GM19324 (cell line): ENCODE data around the gene TTBK2.
"Not testable (repeated sequence)": the region's sequence is repeated elsewhere in the genome, so short reads cannot be mapped to it uniquely, and the experiment has no call there.

Source experiments
- ATAC-seq: cut with Tn5 transposase; IDR thresholded peaks from one replicate; pipeline ENCODE4 v1.9.1; 2021; ENCODE audit warnings: mild to moderate bottlenecking, moderate library complexity; ENCODE audit not compliant: unreplicated experiment, low FRiP score

Gene TTBK2

DNA sequence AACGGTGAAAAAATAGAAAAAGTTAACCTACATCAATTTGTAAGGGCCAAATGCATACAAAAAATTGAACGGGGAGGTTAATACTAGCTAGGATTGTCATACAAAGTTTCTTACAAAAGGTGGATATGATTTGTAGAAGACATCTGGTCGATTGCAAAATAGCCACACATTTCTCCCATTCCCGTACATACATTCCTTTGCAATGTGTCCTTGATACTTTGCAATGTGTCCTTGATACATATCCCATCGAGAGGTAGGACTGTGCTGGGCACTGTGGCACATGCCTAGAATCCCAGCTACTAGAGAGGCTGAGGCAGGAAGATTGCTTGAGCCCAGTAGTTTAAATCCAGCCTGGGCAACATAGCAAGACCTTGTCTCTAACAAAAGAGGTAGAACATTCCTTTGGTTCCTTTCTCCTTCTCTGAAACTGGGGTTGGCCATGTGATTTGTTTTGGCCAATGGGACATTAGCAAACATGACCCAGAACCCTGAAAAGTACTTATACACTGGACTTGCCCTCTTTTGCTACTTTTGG lies 9.5 kb downstream of the TTBK2 start:
- ATAC-seq = no peak

DNA sequence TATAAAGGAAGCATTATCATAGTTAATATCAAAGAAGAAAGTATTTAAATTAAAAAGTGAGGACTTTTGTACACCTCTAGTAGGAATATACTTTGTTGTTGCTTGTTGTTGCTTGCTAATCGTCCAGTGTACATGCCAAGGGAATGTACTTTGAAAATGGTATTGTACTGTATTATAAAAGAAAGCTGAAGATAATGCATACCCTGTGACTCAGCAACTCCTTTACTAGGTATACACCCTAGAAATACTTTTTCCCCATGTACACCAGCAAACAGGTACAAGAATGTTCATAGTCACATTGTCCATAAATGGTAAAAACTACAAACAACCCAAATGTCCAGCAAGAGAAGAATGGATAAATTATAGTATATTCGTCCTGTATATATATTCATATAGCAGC lies 12.0 kb downstream of the TTBK2 start:
- ATAC-seq = no peak

DNA sequence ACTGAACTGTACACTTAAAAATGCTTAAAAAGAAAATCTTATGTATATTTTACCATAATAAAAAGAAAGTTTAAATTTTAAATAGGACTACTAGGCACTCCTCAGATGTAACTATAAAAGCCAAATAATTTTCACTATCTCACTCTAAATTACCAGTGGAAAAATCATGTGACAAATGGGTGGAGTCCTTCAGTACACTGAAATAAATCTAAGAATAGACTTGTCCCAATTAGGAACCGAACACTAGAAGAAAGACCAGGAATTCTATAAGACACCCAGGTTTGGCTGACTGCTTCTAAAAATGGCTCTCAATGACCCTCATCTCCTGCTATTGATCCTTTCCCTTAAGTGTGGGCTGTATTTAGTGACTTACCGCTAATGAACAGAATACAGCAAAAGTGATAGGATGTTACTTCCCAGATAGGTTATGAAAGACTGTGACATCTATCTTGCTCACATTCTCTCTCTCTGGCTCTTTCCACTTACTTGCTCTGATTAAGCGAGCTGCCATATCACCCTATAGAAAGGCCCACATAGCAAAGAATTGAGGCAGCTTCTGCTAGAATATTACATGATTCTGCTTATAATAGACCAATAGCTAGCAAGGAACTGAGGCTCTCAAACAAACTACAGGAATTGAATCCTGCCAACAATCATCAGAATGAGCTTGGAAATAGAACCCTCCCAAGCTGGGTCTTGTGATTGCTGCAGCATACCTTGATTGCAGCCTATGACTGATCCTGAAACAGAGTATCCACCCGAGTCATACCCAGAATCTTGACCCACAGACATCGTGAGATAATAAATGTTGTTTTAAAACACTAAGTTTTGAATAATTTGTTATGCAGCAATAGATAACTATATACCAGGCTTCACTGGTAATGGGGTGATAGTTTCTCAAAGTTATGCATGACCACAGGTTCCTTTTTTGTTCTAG lies 16.9 kb downstream of the TTBK2 start:
- no peak for ATAC-seq

DNA sequence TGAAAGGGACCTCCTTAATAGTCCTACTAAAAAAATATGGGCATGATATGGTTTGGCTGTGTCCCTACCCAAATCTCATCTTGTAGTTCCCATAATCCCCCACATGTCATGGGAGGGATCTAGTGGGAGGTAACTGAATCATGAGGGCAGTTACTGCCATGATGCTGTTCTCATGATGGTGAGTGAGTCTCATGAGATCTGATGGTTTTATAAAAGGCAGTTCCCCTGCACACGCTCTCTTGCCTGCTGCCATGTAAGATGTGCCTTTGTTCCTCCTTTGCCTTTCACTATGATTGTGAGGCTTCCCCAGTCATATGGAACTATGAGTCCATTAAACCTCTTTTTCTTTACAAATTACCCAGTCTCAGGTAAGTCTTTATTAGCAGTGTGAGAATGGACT lies 26.7 kb downstream of the TTBK2 start:
- ATAC-seq = not testable (repeated sequence)

DNA sequence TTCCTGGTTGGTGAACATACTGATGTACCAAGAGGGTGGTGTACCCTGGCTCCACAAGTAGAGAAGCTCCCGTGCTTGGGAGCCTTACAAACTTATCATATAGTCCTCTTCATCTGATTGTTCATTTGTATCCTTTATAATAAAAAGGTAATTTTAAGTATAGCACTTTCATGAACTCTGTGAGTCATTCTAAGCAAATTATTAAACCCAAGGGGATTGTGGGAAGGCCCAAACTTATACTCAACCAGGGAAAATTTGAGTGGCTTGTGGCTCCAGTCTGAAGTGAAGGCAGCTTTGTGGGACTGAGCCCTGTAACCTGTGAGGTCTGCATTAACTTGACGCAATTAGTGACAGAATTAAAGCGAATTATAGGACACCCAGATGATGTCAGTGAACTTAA lies 29.0 kb downstream of the TTBK2 start:
- ATAC-seq = no peak

DNA sequence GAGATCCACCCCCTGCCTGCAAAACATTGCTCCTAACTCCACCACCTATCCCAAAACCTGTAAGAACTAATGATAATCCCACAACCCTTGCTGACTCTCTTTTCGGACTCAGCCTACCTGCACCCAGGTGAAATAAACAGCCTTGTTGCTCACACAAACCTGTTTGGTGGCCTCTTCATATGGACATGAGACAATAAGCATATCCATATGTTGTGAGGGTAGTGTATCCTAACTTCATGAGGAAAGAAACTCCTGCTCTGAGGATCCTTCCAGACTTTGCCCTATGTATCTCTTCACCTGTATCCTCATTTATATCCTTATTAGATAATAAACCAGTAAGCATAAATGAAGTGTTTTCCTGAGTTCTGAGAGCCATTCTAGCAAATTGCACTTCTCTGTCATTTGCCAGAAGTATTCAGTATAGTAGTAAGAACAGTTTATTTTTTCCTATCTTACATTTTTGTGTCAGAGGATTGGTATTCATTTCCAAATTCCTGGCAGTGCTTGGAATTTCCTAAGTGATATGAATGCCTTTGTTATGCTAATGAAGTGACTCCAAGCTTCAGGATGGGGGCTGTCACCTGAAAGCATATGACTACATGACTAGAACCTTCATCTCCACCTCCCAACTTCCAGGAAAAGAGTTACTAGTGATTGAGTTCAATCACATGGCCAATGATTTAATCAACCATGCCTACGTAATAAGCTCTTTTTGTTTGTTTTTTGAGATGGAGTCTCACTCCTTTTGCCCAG lies 30.2 kb downstream of the TTBK2 start:
- no peak for ATAC-seq

DNA sequence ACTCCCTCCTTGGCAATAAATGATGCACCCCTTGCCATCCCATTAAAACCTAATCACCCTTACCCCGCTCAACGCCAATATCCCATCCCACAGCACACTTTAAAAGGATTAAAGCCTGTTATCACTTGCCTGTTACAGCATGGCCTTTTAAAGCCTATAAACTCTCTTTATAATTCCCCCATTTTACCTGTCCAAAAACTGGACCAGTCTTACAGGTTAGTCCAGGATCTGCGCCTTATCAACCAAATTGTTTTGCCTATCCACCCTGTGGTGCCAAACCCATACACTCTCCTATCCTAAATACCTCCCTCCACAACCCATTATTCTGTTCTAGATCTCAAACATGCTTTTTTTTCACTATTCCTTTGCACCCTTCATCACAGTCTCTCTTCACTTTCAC lies 33.2 kb downstream of the TTBK2 start:
- ATAC-seq = not testable (repeated sequence)

DNA sequence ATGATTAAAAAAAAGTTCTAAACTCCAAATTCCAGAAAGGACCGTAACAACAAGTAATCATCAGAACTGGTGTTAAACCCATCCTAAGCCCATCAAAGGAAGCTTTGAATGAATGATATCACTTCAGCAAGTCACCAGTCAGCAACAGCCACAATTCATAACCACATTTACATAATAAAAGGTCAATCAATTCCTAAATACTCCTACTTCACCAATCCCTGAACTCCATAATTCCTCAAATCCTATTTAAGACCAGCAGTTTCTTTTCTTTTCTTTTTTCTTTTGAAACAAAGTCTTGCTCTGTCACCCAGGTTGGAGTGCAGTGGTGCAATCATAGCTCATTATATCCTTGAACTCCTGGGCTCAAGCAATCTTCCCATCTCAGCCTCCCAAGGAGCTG lies 40.5 kb downstream of the TTBK2 start:
- ATAC-seq = no peak

DNA sequence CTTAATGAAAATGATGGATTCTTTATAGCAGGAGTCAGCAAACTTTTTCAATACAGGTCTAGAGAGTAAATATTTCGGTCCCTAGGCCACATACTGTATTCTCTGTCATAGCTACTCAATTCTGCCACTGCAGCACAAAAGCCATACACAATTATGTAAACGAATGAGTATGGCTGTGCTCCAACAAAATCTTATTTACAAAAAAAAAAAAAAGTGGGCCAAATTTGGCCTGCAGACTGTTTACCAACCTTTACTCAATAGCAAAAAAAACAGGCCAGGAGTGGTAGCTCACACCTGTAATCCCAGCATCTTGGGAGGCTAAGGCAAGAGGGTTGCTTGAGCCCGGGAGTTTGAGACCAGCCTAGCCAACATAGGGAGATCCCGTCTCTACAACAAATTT lies 41.1 kb downstream of the TTBK2 start:
- no peak for ATAC-seq

DNA sequence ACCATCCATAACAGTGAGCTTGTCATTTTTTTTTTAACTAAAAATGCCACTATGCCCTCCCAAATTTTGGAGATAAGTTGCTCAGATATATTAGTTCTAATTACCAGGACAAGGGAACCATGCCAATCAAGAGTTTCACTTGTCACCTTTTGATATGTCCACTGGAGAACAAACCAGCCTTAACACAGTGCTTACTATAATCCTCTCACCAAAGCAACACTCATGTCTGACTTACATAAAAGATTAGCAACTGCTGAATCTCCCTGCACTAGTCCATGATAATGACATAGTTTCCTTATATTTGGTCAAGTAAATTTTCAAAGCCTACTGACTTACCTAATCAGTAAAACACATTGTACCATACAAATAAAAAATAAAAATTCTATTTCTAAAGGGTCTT lies 44.4 kb downstream of the TTBK2 start:
- ATAC-seq = no peak

DNA sequence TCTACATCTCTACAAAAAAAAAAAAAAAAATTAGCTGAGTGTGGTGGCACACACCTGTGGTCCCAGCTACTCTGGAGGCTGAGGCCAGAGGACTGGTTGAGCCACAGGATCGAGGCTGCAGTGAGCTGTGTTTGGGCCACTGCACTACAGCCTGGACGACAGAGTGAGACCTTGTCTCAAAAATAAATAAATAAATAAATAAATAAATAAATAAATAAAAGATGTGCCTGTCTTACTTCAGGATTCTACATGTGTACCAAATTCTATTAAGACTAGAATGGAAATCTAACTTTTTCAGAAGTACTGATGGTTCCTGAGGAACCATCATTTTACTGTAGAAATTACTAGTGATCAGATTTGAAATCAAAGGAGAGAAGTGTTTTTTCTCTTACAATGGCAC lies 51.9 kb downstream of the TTBK2 start:
- ATAC-seq = no peak

DNA sequence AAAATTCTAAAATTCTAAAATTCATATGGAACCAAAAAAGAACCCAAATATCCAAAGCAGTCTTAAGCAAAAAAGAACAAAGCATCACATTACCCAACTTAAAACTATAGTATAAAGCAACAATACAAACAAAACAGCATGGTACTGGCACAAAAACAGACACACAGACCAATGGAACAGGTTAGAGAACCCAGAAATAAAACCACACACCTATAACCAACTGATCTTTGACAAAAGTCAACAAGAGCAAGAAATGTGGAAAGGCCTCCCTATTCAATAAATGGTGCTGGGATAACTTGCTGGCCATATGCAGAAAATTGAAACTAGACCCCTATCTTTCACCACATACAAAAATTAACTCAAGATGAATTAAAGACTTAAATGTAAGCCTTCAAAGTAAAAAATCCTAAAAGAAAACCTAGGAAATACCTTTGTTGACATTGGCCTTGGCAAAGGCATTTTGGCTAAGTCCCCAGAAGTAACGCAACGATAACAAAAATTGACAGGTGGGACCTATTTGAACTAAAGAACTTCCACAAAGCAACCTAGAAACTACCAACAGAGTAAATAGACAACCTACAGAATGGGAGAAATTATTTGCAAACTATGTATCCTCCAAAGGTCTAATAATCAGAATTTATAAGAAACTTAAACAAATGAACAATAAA lies 56.9 kb downstream of the TTBK2 start:
- ATAC-seq = no peak

DNA sequence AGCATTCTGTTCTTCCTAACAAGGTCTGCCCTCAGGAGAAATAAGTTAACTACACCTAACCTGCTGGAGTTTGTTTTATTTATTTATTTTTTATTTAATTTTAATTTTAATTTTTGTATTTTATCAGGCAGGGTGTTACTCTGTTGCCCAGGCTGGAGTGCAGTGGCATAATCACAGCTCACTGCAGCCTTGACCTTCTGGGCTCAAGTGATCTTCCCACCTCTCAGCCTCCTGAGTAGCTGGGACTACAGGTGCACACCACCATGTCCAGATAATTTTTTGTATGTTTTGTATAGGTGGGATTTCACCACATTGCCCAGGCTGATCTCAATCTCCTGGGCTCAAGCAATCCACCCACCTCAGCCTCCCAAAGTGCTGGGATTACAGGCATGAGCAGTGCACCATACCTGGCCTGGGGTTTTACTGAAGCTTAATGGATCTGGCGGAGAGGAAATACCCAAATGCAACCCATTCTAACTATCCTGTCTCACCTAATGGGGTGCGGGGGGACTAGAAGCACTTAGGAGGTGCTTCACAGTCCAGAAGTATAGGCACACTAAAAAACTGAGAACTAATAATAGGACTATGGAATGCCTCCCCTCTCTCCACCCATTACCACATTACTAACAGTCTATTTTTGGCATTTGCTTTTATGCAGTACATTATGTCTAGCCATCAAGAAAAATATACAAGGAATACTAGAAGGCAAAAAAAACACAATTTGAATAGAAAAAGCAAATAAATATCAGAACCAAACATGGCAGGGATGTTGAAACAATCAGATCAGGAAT lies 61.4 kb downstream of the TTBK2 start:
- no peak for ATAC-seq

DNA sequence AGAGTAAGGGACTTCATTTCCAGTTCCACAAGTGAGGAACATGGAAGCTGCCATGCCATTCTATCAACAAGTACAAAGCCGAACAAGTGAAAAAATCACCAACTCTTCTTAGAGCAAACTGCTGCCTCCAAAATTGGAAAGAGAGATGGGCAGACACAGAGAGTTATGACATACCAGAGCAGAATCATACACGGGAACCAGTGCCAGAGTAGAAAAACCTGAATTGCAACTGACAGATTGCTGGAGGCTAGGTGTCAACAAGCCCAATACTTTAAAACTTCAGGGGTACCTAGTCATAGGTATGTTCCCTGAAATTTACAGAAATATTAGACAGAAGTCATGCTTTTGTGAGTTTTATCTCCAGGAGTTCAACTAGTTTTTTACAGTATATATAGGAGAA lies 62.0 kb downstream of the TTBK2 start:
- ATAC-seq = no peak

DNA sequence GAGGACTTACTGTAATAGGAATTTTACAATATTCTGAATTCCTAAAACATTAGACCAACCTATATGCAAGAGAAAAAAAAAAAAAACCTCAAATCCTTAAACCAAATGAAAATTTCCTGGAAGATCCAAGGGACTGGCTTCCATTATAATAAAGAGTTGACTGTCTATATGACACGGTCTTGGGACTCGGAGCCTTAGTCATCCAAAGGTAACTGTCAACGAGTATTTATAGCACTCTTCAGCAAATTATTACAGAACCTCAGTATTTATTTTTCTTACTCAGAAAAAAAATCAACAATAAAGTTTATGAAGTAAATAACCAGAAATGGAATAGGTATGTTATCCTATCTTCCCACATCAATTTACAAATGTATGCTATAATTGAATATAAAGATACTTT lies 66.0 kb downstream of the TTBK2 start:
- ATAC-seq = no peak

DNA sequence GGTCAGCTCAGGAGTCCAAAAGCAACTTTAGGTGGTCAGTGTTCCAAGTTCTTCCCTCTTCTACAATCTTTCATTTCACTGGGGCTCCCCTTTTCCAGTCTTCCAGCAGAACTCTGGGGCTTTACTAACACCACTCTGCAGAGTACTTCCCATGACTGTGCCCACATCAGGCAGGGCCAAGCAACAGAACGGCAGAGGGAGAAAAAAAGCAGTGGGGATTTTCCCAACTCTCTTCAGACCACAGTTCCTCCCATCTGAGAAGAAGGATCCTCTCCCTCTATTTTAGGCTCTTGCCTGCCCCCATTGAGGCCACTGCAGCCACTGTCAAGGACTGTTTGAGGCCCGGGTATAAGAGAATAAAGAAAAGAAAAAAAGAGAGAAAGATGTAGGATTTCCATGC lies 70.7 kb downstream of the TTBK2 start:
- ATAC-seq = no peak

DNA sequence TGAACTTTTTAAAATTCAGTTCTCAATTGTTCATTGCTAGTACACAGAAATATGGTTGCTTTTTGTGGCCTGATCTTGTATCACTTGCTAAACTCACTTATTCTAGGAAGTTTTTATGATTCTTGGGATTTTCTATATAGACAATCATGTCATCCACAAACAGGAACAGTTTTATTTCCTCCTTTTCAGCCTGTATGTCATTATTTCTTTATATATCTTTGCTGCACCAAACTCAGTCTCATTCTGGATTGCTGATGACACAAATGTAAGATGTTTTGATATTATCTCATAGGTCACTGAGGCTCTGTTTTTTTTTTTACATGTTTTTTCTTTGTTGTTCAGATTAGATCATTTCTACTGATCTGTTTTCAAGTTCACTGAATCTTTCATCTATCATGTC lies 71.7 kb downstream of the TTBK2 start:
- ATAC-seq = no peak

DNA sequence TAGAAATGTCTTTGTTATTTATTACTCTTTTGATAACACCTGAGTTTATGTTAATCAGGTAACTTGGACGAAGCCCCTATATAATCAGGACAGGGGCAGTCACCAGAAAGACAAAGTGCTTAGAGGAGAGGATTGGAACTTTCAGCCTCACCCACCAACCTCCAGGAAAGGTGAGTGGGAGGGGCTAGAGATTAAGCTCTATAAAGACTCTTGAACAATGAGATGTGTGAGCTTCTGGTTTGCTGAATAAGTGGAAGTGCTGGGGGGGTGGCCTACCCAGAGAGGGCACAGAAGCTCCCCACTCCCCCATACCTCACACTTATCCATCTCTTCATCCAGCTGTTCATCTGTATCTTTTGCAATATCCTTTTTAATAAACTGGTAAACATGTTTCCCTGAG lies 73.9 kb downstream of the TTBK2 start:
- ATAC-seq = no peak

DNA sequence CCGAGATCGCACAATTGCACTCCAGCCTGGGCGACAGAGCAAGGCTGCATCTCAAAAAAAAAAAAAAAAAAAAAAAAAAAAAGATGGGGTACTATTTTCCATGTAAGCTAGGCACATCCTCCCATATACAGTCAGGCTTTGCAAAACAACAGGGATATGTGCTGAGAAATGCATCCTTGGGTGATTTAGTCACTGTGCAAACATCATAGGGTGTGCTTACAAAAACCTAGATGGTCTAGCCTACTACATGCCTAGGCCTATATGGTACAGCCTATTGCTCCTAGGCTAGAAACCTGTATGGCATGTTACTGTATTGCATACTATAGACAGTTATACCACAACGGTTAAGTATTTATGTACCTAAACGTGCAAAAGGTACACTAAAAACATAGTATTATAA lies 75.0 kb downstream of the TTBK2 start:
- ATAC-seq = no peak

DNA sequence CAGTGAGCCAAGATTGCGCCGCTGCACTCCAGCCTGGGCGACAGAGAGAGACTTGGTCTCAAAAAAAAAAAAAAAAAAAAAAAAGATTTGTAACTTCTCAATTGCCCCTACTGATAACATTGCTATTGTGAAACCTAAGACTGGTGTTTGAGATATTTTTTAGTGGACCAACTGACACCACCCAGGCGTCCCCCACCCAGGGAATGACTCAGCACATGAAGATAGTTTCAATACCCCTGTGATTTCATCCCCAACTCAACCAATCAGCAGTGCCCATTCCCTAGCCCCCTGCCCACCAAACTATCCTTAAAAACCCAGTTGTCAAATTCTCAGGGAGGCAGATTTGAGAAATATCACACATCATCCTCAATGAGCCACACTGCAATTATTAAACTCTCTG lies 76.9 kb downstream of the TTBK2 start:
- ATAC-seq = no peak
